BJ (cell line): ENCODE measurements around the gene MOB3A. TPM values are rescaled to one million over a fixed set of nuclear protein-coding genes. Genes with fewer than 3 reads are reported as not detected.

ENCODE experiments used
- CTCF ChIA-PET: fragments of 350-600 bp; formaldehyde crosslinking; extraction: SDS; loops from one replicate; lab custom pipeline; 2021; ENCODE audit warnings: antibody characterized with exemption, inconsistent platforms; lab: Yijun Ruan, JAX
- POLR2A ChIA-PET: fragments of 300-600 bp; sonication (Branson Sonifier 250); formaldehyde crosslinking; extraction: SDS; loops from one replicate; lab custom pipeline; 2021; ENCODE audit warnings: antibody characterized with exemption; lab: Charles Lee
- DNase-seq: peaks from one replicate; pipeline ENCODE4 v3.0.0-alpha.2; 2011; ENCODE audit warnings: low read depth
- H3K27me3 ChIP-seq: 2 replicates; pipeline ENCODE4 v1.6.0; 2011; ENCODE audit warnings: low read length; ENCODE audit not compliant: control insufficient read depth, insufficient read depth
- H3K36me3 ChIP-seq: 2 replicates; pipeline ENCODE4 v1.5.1; 2011; ENCODE audit warnings: low read length; ENCODE audit not compliant: control insufficient read depth, insufficient read depth
- H3K4me3 ChIP-seq: 2 replicates; pipeline ENCODE4 v1.5.1; 2011; ENCODE audit warnings: low read depth, mild to moderate bottlenecking, control low read depth, low read length
- polyA plus RNA-seq: library from polyadenylated mRNA; depleted of rRNA; stranded (reverse); fragments of >200 nt; gene quantifications from 2 replicates; pipeline ENCODE4 v1.2.3, GENCODE V29; 2011; rRNA removed
- small RNA-seq: library from RNA; depleted of rRNA; stranded (forward); fragments of <200 nt; gene quantifications from one replicate; pipeline ENCODE3, GENCODE V24; 2012; ENCODE audit warnings: low replicate concordance, low read depth; ENCODE audit not compliant: insufficient read length
- TF ChIP-seq, protein P1 (sequence below): IDR thresholded peaks from 2 replicates; pipeline ENCODE4 v1.5.1; 2011; ENCODE audit warnings: low read depth, mild to moderate bottlenecking, control low read depth, inconsistent platforms, low read length, moderate library complexity; ENCODE audit not compliant: insufficient read depth

MOB3A gene
- polyA plus RNA-seq, 1 experiment: 50.5 TPM

DNA sequence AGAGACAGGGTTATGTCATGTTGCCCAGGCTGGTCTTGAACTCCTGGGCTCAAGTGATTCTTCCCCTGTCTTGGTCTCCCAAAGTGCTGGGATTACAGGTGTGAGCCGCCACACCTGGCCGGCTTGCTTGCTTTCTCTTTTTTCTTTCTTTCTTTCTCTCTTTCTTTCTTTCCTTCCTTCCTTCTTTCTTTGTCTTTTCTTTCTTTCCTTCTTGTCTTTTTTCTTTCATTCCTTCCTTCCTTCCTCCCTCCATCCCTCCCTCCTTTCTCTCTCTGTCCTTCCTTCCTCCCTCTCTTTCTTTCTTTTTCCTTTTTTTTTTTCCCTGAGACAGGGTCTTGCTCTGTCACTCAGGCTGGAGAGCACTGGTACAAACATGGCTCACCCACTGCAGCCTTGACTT, 73.8 kb downstream of the MOB3A start:
- Histone ChIP-seq H3K36me3 (no peaks in the 10 kb centered on the region), H3K4me3 (no peak overlapping the region), H3K27me3 (no peaks in the 10 kb centered on the region)
- TF ChIP-seq, protein P1, sequence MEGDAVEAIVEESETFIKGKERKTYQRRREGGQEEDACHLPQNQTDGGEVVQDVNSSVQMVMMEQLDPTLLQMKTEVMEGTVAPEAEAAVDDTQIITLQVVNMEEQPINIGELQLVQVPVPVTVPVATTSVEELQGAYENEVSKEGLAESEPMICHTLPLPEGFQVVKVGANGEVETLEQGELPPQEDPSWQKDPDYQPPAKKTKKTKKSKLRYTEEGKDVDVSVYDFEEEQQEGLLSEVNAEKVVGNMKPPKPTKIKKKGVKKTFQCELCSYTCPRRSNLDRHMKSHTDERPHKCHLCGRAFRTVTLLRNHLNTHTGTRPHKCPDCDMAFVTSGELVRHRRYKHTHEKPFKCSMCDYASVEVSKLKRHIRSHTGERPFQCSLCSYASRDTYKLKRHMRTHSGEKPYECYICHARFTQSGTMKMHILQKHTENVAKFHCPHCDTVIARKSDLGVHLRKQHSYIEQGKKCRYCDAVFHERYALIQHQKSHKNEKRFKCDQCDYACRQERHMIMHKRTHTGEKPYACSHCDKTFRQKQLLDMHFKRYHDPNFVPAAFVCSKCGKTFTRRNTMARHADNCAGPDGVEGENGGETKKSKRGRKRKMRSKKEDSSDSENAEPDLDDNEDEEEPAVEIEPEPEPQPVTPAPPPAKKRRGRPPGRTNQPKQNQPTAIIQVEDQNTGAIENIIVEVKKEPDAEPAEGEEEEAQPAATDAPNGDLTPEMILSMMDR: no peak
- no peak for DNase-seq
- POLR2A ChIA-PET: no interaction called here
- CTCF ChIA-PET: interaction anchor here (1.5 kb wide), 1 partner anchor 47 kb away, joined by 4 read pairs; no protein-coding TSS in a partner anchor

DNA sequence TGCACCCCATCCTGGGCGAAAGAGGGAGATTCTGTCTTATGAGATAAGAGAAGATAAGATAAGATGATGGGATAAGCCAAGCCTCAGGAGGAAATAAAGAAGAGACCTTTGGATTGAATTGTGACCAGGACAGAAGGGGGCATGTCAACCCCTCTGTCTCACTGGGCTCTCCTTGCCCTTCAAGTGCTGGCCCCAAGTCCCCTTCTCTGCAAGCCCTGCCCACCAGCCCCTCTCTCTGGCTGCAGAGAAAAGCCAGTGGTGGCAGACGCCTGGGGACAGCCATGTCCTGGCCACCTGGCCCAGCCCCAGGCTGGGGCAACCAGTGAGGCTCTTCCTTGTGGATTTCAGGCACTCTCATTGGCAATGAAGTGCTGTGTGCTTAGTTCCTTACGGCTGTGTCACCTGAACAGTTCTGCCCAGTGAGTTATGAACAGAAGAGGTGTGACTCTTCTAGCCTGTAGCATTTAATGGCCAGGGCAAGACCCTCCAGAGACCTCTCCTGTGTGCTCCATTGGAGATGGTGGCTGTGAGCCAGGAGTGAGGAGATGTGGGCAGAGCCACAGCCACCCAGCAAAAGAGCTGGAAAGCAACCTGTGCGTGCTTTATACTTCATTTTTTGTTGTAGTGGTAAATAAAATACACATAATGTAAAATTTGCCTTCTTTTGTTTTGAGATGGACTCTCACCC, 74.5 kb downstream of the MOB3A start:
- TF ChIP-seq, protein P1: no peak
- no peaks in the 10 kb centered on the region for H3K36me3 ChIP-seq
- ChIA-PET POLR2A (no interaction called here), CTCF (interaction anchor here (0.6 to 2.6 kb wide), 4 partner anchors 41 to 66 kb away, joined by 3 to 16 read pairs (median 4); no protein-coding TSS in a partner anchor)
- H3K27me3 ChIP-seq: no peaks in the 10 kb centered on the region
- DNase-seq: no peak
- H3K4me3 ChIP-seq: no peak overlapping the region

Small RNA genes within 50 kb of the gene (small RNA-seq; reads per million reads assigned to genes)
- not detected for gene AC007136.1

Other genes starting within 250 kb of the MOB3A start
- gene REXO1, start 247.8 kb downstream of the MOB3A start, polyA plus RNA-seq: 4.6 and 11.0 TPM in 2 replicates
- gene KLF16, start 232.7 kb downstream of the MOB3A start, polyA plus RNA-seq: 3.7 and 5.7 TPM in 2 replicates
- gene ABHD17A, start 210.8 kb downstream of the MOB3A start, polyA plus RNA-seq: 34.3 and 48.8 TPM in 2 replicates
- gene ADAT3, start 190.9 kb downstream of the MOB3A start, polyA plus RNA-seq: 0.56 and 0.64 TPM in 2 replicates
- gene SCAMP4, start 190.9 kb downstream of the MOB3A start, polyA plus RNA-seq: 6.2 and 13.2 TPM in 2 replicates
- gene CSNK1G2, start 155.2 kb downstream of the MOB3A start, polyA plus RNA-seq: 26.1 and 48.1 TPM in 2 replicates
- gene BTBD2, start 80.6 kb downstream of the MOB3A start, polyA plus RNA-seq: 22.3 and 39.3 TPM in 2 replicates
- 71.9 and 108 TPM in 2 replicates for gene MKNK2, start 45.1 kb downstream of the MOB3A start, polyA plus RNA-seq
- 0.76 and 1.3 TPM in 2 replicates for gene IZUMO4, start 589 bp upstream of the MOB3A start, polyA plus RNA-seq
- 65.9 and 122 TPM in 2 replicates for gene AP3D1, start 55.2 kb upstream of the MOB3A start, polyA plus RNA-seq
- gene DOT1L, start 67.6 kb upstream of the MOB3A start, polyA plus RNA-seq: 3.3 and 4.2 TPM in 2 replicates
- gene PLEKHJ1, start 140.0 kb upstream of the MOB3A start, polyA plus RNA-seq: 46.2 and 65.8 TPM in 2 replicates
- gene SF3A2, start 140.5 kb upstream of the MOB3A start, polyA plus RNA-seq: 8.9 and 12.2 TPM in 2 replicates
- gene AMH, start 153.0 kb upstream of the MOB3A start, polyA plus RNA-seq: 0.59 and 0.66 TPM in 2 replicates
- gene JSRP1, start 160.1 kb upstream of the MOB3A start, polyA plus RNA-seq: not detected in 2 replicates
- not detected in 2 replicates for gene PEAK3, start 185.8 kb upstream of the MOB3A start, polyA plus RNA-seq
- not detected in 2 replicates for gene LINGO3, start 211.8 kb upstream of the MOB3A start, polyA plus RNA-seq
- gene LSM7, start 232.3 kb upstream of the MOB3A start, polyA plus RNA-seq: 154 and 165 TPM in 2 replicates
- gene SPPL2B, start 232.4 kb upstream of the MOB3A start, polyA plus RNA-seq: 12.0 and 24.9 TPM in 2 replicates